RCC 7860 (cell line): ENCODE data around the gene UBAP2L.
"Not testable (repeated sequence)": the region's sequence is repeated elsewhere in the genome, so short reads cannot be mapped to it uniquely, and the experiment has no call there.

ENCODE experiments used
- DNase-seq: peaks from one replicate; pipeline ENCODE4 v3.0.0-alpha.2; 2015; ENCODE audit warnings: low spot score
- FAIRE-seq: peaks from 2 replicates; lab custom pipeline; 2012; peaks lifted over from hg19 to GRCh38; lab: Jason Lieb, UNC

UBAP2L gene

GRCh38 chr1:154307670-154308270, 87.0 kb downstream of the UBAP2L start:
- not testable (repeated sequence) for FAIRE-seq, DNase-seq

DNA sequence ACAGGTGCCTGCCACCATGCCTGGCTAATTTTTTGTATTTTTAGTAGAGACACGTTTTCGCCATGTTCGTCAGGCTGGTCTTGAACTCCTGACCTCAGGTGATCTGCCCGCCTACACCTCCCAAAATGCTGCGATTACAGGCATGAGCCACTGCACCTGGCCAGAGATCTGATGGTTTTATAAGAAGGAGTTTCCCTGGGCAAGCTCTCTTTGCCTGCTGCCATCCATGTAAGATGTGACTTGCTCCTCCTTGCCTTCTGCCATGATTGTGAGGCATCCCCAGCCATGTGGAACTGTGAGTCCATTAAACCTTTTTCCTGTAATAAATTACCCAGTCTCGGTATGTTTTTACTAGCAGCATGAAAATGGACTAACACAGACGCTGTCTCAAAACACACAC, 88.4 kb downstream of the UBAP2L start:
- not testable (repeated sequence) for FAIRE-seq, DNase-seq

GRCh38 chr1:154312229-154313065, 91.7 kb downstream of the UBAP2L start:
- FAIRE-seq, DNase-seq: not testable (repeated sequence)

DNA sequence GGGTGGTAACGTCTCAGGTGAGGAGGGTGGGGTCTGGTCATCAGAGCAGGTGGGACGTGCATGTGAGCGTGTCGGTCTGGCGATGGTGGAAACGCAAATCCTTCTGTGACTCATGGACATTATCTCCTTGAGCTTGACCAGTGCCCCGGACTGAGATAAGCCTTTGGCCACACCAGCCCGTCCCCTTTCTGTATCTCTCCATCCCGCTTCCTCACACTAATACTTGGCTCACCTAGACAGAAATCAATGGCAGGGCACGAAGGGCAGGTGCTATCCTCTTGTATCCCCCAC, 92.3 kb downstream of the UBAP2L start:
- no peak for DNase-seq
- no peak for FAIRE-seq

DNA sequence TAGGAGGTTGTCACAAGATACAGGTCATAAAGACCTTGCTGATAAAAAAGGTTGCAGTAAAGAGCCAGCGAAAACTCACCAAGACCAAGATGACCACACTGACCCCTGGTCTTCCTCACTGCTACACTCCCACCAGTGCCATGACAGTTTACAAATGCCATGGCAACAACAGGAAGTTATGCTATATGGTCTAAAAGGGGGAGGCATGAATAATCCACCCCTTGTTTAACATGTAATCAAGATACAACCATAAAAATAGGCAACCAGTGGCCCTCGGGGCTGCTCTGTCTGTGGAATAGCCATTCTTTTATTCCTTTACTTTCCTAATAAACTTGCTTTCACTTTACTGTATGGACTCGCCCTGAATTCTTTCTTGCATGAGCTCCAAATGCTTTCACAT, 93.5 kb downstream of the UBAP2L start:
- not testable (repeated sequence) for DNase-seq, FAIRE-seq

GRCh38 chr1:154316704-154317103, 95.9 kb downstream of the UBAP2L start:
- DNase-seq, result no peak
- FAIRE-seq, result no peak

- no peak for DNase-seq
These were observed 97.6 kb downstream of the UBAP2L start for GRCh38 chr1:154318386-154318785.

More at GRCh38 chr1:154318386-154318785, 97.6 kb downstream of the UBAP2L start:
- no peak for FAIRE-seq
